Vagina (tissue), 2 donors: ENCODE measurements around the gene SCUBE1. TPM values are rescaled to one million over a fixed set of nuclear protein-coding genes. Genes with fewer than 3 reads are reported as not detected.
A peak's percentile ranks its signal among the peaks of the same experiment; 100 is the strongest.
"Not testable (repeated sequence)": the region's sequence is repeated elsewhere in the genome, so short reads cannot be mapped to it uniquely, and the experiment has no call there.

Experiments
- DNase-seq, 2 donors: peaks; one replicate each; pipeline ENCODE4 v3.0.0-alpha.2; 2017; ENCODE audit errors: extremely low spot score in 2 of 2
- H3K27ac ChIP-seq: fragments of 200-600 bp; sonication (generic); one replicate; pipeline ENCODE4 v1.5.1; 2019
- H3K27me3 ChIP-seq: fragments of 200-600 bp; sonication (generic); one replicate; pipeline ENCODE4 v1.5.1; 2019
- H3K36me3 ChIP-seq, 2 donors: fragments of 200-600 bp; sonication (generic); one replicate each; pipeline ENCODE4 v1.5.1; 2017 to 2019
- H3K4me1 ChIP-seq: fragments of 200-600 bp; sonication (generic); one replicate; pipeline ENCODE4 v1.5.1; 2019
- H3K4me3 ChIP-seq, 2 donors: fragments of 200-600 bp; sonication (generic); 1 replicate in 1 of 2; 2 replicates in 1 of 2; pipeline ENCODE4 v1.5.1; 2016 to 2019
- H3K9me3 ChIP-seq: fragments of 200-600 bp; sonication (generic); one replicate; pipeline ENCODE4 v1.5.1; 2019
- POLR2A ChIP-seq, 2 donors: fragments of 450-650 bp; IDR thresholded peaks; one replicate each; pipeline ENCODE4 v1.6.1; 2017; ENCODE audit warnings: antibody characterized with exemption in 2 of 2, mild to moderate bottlenecking in 2 of 2, moderate library complexity in 2 of 2
- POLR2AphosphoS5 ChIP-seq, 2 donors: sonication (generic); formaldehyde crosslinking; IDR thresholded peaks; one replicate each; pipeline ENCODE4 v1.9.0; 2017; ENCODE audit warnings: antibody characterized with exemption in 2 of 2, mild to moderate bottlenecking in 2 of 2, low read depth in 1 of 2; ENCODE audit not compliant: insufficient read depth in 1 of 2
- intact Hi-C: fragments of 100-400 bp; cut with DNase I; formaldehyde crosslinking; loops from one replicate; pipeline ENCODE4 v1.15.1; 2023
- total RNA-seq: library from RNA; depleted of rRNA; stranded (reverse); fragments of >200 nt; gene quantifications from one replicate; pipeline ENCODE4 v1.2.3, GENCODE V29; 2016
- TF ChIP-seq, protein P1 (sequence below), 3 experiments: fragments of 450-650 bp in 2 of 3; fragments of 200-600 bp in 1 of 3; sonication (generic) in 1 of 3; IDR thresholded peaks; one replicate each; pipeline ENCODE4 v1.5.1; 2017 to 2019; ENCODE audit warnings: antibody characterized with exemption in 3 of 3, mild to moderate bottlenecking in 2 of 3, moderate library complexity in 2 of 3

The SCUBE1 gene
- total RNA-seq, 1 donor from 2014 or later = 6.9 TPM

GRCh38 chr22:43360576-43360975 lies 17.4 kb upstream of the SCUBE1 start:
- Histone ChIP-seq H3K4me1 (no peaks in the 10 kb centered on the region), H3K36me3 (no peaks in the 10 kb centered on the region), H3K4me3 (no peak overlapping the region), H3K9me3 (no peaks in the 10 kb centered on the region), H3K27me3 (no peaks in the 10 kb centered on the region), H3K27ac (no peak overlapping the region)
- no peak for DNase-seq
- no peak for TF ChIP-seq POLR2A (IDR thresholded peaks at IDR 0.05)
- TF ChIP-seq, protein P1, sequence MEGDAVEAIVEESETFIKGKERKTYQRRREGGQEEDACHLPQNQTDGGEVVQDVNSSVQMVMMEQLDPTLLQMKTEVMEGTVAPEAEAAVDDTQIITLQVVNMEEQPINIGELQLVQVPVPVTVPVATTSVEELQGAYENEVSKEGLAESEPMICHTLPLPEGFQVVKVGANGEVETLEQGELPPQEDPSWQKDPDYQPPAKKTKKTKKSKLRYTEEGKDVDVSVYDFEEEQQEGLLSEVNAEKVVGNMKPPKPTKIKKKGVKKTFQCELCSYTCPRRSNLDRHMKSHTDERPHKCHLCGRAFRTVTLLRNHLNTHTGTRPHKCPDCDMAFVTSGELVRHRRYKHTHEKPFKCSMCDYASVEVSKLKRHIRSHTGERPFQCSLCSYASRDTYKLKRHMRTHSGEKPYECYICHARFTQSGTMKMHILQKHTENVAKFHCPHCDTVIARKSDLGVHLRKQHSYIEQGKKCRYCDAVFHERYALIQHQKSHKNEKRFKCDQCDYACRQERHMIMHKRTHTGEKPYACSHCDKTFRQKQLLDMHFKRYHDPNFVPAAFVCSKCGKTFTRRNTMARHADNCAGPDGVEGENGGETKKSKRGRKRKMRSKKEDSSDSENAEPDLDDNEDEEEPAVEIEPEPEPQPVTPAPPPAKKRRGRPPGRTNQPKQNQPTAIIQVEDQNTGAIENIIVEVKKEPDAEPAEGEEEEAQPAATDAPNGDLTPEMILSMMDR (IDR thresholded peaks at IDR 0.05) = no peak
- TF ChIP-seq POLR2AphosphoS5 (IDR thresholded peaks at IDR 0.05; ENCODE audit: insufficient read depth in 1 of 2, low read depth in 1 of 2) = no peak
- intact Hi-C loops = no loop called here

DNA sequence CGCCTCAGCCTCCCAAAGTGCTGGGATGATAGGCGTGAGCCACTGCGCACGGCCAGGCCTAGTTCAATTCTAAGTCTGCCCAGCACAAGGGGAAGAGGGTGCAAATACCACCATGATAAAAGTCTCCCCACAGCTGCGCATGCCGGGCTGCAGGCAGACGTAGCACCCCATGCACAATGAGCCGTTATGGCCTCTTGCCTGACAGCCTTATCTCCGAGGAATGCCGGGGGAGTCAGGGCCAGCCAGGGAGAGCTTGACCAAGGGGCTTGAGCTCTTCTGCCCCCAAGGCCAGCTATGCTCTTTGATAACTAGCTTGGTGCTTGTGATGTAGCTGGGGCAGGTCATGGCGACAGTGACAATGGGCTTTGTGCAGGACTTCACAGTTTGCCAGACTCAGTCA lies 13.7 kb upstream of the SCUBE1 start:
- H3K27ac ChIP-seq = no peak overlapping the region
- no peaks in the 10 kb centered on the region for H3K4me1 ChIP-seq
- H3K9me3 ChIP-seq = no peaks in the 10 kb centered on the region
- no peaks in the 10 kb centered on the region for H3K36me3 ChIP-seq
- no peak for TF ChIP-seq POLR2A (IDR thresholded peaks at IDR 0.05)
- TF ChIP-seq, protein P1 (IDR thresholded peaks at IDR 0.05) = no peak
- no peak for TF ChIP-seq POLR2AphosphoS5 (IDR thresholded peaks at IDR 0.05; ENCODE audit: insufficient read depth in 1 of 2, low read depth in 1 of 2)
- H3K27me3 ChIP-seq = no peaks in the 10 kb centered on the region
- no peak overlapping the region for H3K4me3 ChIP-seq
- intact Hi-C loops = no loop called here
- DNase-seq = no peak

- H3K9me3 ChIP-seq, H3K36me3 ChIP-seq, H3K27me3 ChIP-seq, H3K27ac ChIP-seq, intact Hi-C loops, H3K4me3 ChIP-seq, H3K4me1 ChIP-seq, DNase-seq: not testable (repeated sequence)
These were observed 12.5 kb upstream of the SCUBE1 start for GRCh38 chr22:43355688-43356087.

DNA sequence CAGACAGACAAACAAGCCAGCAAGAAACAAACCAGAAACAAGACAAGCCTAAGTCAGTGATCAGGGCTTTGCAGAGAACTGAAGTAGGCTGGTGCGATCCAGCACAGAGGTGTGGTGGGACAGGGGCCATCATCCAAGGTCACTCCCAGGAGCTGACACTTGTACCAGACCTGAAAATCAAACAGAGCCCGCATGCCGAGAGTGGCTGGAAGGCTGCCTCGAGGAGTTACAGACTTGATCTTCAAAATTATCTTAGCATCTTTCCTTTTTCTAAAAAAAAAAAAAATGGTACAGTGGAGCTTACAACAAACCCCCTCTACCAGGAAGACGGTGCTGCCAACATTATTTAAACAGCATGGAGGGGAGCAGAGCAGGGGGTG lies 8.8 kb upstream of the SCUBE1 start:
- no peak for DNase-seq
- no peaks in the 10 kb centered on the region for H3K4me1 ChIP-seq
- intact Hi-C loops = no loop called here

GRCh38 chr22:43349636-43350035 lies 6.5 kb upstream of the SCUBE1 start:
- H3K27ac ChIP-seq = no peak overlapping the region
- no peaks in the 10 kb centered on the region for H3K4me1 ChIP-seq
- DNase-seq = no peak
- no peaks in the 10 kb centered on the region for H3K27me3 ChIP-seq
- H3K4me3 ChIP-seq = no peak overlapping the region
- intact Hi-C loops = no loop called here
- TF ChIP-seq POLR2A (IDR thresholded peaks at IDR 0.05) = no peak
- no peaks in the 10 kb centered on the region for H3K9me3 ChIP-seq
- no peaks in the 10 kb centered on the region for H3K36me3 ChIP-seq

More for the DNA sequence above, 8.8 kb upstream of the SCUBE1 start:
- no peak for TF ChIP-seq POLR2AphosphoS5 (IDR thresholded peaks at IDR 0.05; ENCODE audit: insufficient read depth in 1 of 2, low read depth in 1 of 2)
- TF ChIP-seq POLR2A (IDR thresholded peaks at IDR 0.05) = no peak
- Histone ChIP-seq H3K27me3 (no peaks in the 10 kb centered on the region), H3K27ac (no peak overlapping the region), H3K4me3 (no peak overlapping the region), H3K9me3 (no peaks in the 10 kb centered on the region), H3K36me3 (no peaks in the 10 kb centered on the region)

- TF ChIP-seq POLR2AphosphoS5 (IDR thresholded peaks at IDR 0.05; ENCODE audit: insufficient read depth in 1 of 2, low read depth in 1 of 2) = no peak
- TF ChIP-seq, protein P1 (IDR thresholded peaks at IDR 0.05) = peak; percentile 34 to 66 (median 54)
- H3K4me1 ChIP-seq = peaks cover 16% of the 10 kb centered on the region
- H3K27me3 ChIP-seq = peaks cover 9% of the 10 kb centered on the region
- H3K27ac ChIP-seq = no peak overlapping the region
- H3K36me3 ChIP-seq = no peaks in the 10 kb centered on the region
- H3K9me3 ChIP-seq = no peaks in the 10 kb centered on the region
- intact Hi-C loops = no loop called here
- no peak overlapping the region for H3K4me3 ChIP-seq
- DNase-seq = no peak
These were observed 3.4 kb upstream of the SCUBE1 start for GRCh38 chr22:43346521-43346929.
